Endothelial cell (in vitro differentiated cells): ENCODE results near the gene TJP1. TPM values are rescaled to one million over a fixed set of nuclear protein-coding genes. Genes with fewer than 3 reads are reported as not detected.
A peak's percentile ranks its signal among the peaks of the same experiment; 100 is the strongest.
"Not testable (repeated sequence)": the region's sequence is repeated elsewhere in the genome, so short reads cannot be mapped to it uniquely, and the experiment has no call there.

ENCODE experiments used
- DNase-seq: peaks from one replicate; pipeline ENCODE4 v3.0.0; 2021; ENCODE audit warnings: low spot score
- H3K27ac Mint-ChIP-seq: one replicate; pipeline ENCODE4 v1.8.0; 2021; ENCODE audit warnings: mixed read lengths, inconsistent platforms; ENCODE audit not compliant: unreplicated experiment
- H3K27me3 Mint-ChIP-seq: one replicate; pipeline ENCODE4 v1.8.0; 2021; ENCODE audit warnings: mild to moderate bottlenecking, moderate library complexity, mixed read lengths, inconsistent platforms; ENCODE audit not compliant: unreplicated experiment
- H3K36me3 Mint-ChIP-seq: one replicate; pipeline ENCODE4 v1.8.0; 2021; ENCODE audit warnings: mild to moderate bottlenecking, low read depth, mixed read lengths, inconsistent platforms; ENCODE audit not compliant: unreplicated experiment
- H3K4me1 Mint-ChIP-seq: one replicate; pipeline ENCODE4 v1.8.0; 2021; ENCODE audit warnings: mild to moderate bottlenecking, mixed read lengths, inconsistent platforms; ENCODE audit not compliant: unreplicated experiment
- H3K4me3 Mint-ChIP-seq: one replicate; pipeline ENCODE4 v1.8.0; 2021; ENCODE audit warnings: mild to moderate bottlenecking, mixed read lengths, inconsistent platforms; ENCODE audit not compliant: unreplicated experiment
- H3K9me3 Mint-ChIP-seq: one replicate; pipeline ENCODE4 v1.8.0; 2021; ENCODE audit warnings: mixed read lengths, inconsistent platforms; ENCODE audit not compliant: unreplicated experiment
- CTCF ChIP-seq: fragments of 200-600 bp; sonication (generic); IDR thresholded peaks from one replicate; pipeline ENCODE4 v1.5.0; 2021; ENCODE audit warnings: antibody characterized with exemption; ENCODE audit not compliant: unreplicated experiment
- total RNA-seq: library from RNA; stranded (reverse); fragmentation: NEBNext Ultra II Directional; extraction: Animal tissue kit (Norgen Biotek cat#: 25700); gene quantifications from one replicate; pipeline ENCODE4 v1.2.1, GENCODE V29; 2021; ENCODE audit not compliant: unreplicated experiment

TJP1 gene
- total RNA-seq, 1 donor from 2014 or later, result 473 TPM

- DNase-seq, result no peak
- no peak for TF ChIP-seq CTCF
- H3K4me3 Mint-ChIP-seq, result peak overlapping the region; percentile 2
- no peaks in the 10 kb centered on the region for H3K9me3 Mint-ChIP-seq
- peaks cover 61% of the 10 kb centered on the region for H3K36me3 Mint-ChIP-seq
- H3K4me1 Mint-ChIP-seq, result peaks cover 31% of the 10 kb centered on the region
- peaks cover 9% of the 10 kb centered on the region for H3K27me3 Mint-ChIP-seq
- peak overlapping the region; percentile 10 for H3K27ac Mint-ChIP-seq
These were observed 56.9 kb downstream of the TJP1 start for GRCh38 chr15:29765234-29765841.

GRCh38 chr15:29759596-29759995 lies 62.7 kb downstream of the TJP1 start:
- no peaks in the 10 kb centered on the region for H3K9me3 Mint-ChIP-seq
- H3K4me3 Mint-ChIP-seq, result peak overlapping the region; percentile 12
- peak overlapping the region; percentile 38 for H3K27ac Mint-ChIP-seq
- no peak for TF ChIP-seq CTCF
- H3K36me3 Mint-ChIP-seq, result peaks cover 39% of the 10 kb centered on the region
- H3K27me3 Mint-ChIP-seq, result peaks cover 4% of the 10 kb centered on the region
- peaks cover 35% of the 10 kb centered on the region for H3K4me1 Mint-ChIP-seq
- no peak for DNase-seq

GRCh38 chr15:29756358-29757267 lies 65.7 kb downstream of the TJP1 start:
- no peak overlapping the region for H3K4me3 Mint-ChIP-seq
- TF ChIP-seq CTCF, result no peak
- H3K36me3 Mint-ChIP-seq, result peaks cover 39% of the 10 kb centered on the region
- peaks cover 31% of the 10 kb centered on the region for H3K4me1 Mint-ChIP-seq
- H3K27me3 Mint-ChIP-seq, result peaks cover 1% of the 10 kb centered on the region
- no peaks in the 10 kb centered on the region for H3K9me3 Mint-ChIP-seq
- no peak for DNase-seq
- H3K27ac Mint-ChIP-seq, result no peak overlapping the region

GRCh38 chr15:29754009-29754408 lies 68.3 kb downstream of the TJP1 start:
- Mint-ChIP-seq H3K4me3 (peak overlapping the region; percentile 33), H3K27ac (peak overlapping the region; percentile 53), H3K27me3 (peaks cover 10% of the 10 kb centered on the region), H3K4me1 (peaks cover 24% of the 10 kb centered on the region), H3K36me3 (peaks cover 40% of the 10 kb centered on the region)
- DNase-seq, H3K9me3 Mint-ChIP-seq: not testable (repeated sequence)

GRCh38 chr15:29753506-29753905 lies 68.8 kb downstream of the TJP1 start:
- no peak for TF ChIP-seq CTCF
- Mint-ChIP-seq H3K4me1 (peaks cover 22% of the 10 kb centered on the region), H3K9me3 (no peaks in the 10 kb centered on the region), H3K36me3 (peaks cover 42% of the 10 kb centered on the region), H3K4me3 (no peak overlapping the region), H3K27ac (no peak overlapping the region), H3K27me3 (peaks cover 13% of the 10 kb centered on the region)
- DNase-seq, result no peak
